UCSD-AML1 (cell line): Measurements from ENCODE around the gene TIMELESS.
"Not testable (repeated sequence)": the region's sequence is repeated elsewhere in the genome, so short reads cannot be mapped to it uniquely, and the experiment has no call there.

Experiments
- DNase-seq: peaks from one replicate; lab custom pipeline; 2025; ENCODE audit not compliant: unreplicated experiment; lab: John Stamatoyannopoulos, UW

Gene TIMELESS

DNA sequence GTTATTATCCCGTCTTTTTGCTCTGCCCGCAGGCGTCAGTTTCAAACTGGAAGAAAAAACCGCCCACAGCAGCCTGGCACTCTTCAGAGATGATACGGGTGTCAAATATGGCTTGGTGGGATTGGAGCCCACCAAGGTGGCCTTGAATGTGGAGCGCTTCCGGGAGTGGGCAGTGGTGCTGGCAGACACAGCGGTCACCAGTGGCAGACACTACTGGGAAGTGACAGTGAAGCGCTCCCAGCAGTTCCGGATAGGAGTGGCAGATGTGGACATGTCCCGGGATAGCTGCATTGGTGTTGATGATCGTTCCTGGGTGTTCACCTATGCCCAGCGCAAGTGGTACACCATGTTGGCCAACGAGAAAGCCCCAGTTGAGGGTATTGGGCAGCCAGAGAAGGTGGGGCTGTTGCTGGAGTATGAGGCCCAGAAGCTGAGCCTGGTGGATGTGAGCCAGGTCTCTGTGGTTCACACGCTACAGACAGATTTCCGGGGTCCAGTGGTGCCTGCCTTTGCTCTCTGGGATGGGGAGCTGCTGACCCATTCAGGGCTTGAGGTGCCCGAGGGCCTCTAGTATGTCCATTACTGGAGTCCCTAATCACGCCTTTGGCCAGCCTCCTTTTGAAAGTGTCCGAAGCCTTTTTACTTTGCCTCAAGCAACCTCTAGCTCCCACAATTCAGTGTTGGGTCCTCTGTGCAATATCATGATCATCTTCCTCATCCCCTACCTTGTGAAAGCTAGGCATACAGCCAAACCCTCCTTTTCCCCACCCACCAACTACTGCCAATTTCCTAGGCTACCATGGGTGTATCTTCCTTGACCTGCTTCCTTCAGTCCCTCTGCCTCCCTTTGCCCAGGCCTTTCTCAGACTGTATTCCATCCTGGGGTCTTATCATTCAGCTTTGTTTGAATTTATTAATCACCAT is 20.0 kb upstream of the TIMELESS start:
- peak; percentile 33 for DNase-seq

DNA sequence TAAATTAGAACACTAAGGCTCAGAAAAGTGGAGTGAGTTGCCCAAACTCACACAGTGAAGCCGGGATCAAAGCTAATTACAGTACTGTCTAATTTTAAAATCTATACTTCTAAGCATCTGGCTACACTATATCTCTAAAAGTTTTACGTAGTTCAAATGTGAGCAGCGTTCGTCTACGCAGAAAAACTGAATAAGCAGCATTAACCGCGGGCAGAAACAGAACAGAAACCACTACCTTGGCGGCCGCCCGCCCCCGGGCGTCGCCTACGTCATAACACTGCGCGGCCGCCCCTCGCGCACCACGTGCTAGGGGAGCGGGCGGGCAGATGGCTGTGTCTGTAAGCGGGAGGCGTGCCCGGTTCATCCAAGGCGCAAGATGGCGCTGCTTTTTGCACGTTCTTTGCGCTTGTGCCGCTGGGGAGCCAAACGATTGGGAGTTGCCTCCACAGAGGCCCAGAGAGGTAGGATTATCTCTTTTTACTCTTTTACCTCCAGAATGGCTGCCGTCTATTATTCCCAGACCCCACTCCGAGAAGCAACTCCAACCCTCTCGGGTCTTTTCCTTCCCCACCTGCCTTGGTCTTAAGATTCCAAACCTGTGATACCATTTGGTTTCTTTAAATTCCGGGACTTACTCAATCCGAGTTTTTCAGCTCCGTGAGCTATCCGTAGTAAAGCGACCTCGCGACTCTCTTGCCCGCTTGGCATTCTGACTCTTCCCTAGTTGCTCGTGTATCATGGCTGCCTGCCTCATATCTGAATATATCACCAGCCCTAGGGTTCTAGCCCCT is 19.2 kb upstream of the TIMELESS start, which contains the start of gene SPRYD4:
SPRYD4 (plus strand) TSS at position 363 of the 791 bp plus-strand sequence; CDS start at position 377, 14 bp downstream.
- DNase-seq = peak; percentile 94

DNA sequence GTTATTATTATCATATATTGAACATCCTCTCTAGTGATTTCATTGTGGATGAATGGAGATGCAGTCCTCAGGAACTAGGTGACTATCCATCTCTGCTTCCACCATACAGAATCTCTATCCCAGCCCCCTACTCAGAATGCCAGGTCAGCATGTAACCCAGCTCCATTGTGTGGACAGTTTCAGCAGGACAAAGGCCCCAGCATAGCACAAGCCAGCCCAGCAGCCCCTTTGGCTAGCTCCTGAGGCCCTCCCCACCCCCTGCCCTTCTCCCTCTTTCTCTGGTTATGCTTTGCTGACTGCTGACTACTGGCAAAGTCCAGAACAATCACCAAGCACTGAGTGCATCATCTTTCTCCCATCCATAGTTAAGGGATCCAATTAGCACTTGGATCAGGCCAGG is 13.3 kb upstream of the TIMELESS start:
- DNase-seq = no peak

DNA sequence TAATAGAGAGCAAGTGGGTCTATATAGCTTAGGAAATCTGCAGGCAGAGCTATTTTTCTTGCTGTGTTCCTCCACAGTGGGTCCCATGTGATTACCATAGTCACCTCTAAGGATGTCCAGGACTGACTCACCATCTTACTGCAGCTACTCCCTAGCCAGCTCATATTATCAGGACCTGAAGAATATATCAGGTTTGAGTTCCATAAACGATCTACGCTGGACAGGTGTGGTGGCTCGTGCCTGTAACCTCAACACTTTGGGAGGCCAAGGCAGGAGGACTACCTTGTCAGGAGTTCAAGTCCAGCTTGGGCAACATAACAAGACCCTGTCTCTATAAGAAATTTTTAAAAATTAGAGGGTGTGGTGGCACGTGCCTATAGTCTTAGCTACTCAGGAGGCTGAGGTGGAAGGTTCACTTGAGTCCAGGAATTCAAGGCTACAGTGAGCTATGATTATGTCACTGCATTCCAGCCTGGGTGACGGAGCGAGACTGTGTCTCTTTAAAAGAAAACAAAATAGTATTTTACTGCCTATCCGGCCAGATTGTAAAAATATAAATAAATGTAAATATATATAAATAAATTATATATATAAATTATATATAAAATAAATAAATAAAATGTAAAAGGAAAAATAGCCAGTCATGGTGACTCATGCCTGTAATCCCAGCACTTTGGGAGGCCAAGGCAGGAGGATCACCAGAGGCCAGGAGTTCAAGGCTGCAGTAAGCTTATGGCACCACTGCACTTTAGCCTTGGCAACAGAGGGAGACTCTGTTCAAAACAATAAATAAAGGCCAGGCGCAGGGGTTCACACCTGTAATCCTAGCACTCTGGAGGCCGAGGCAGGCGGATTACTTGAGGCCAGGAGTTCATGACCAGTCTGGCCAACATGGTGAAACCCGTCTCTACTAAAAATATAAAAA is 12.3 kb upstream of the TIMELESS start:
- DNase-seq = no peak

DNA sequence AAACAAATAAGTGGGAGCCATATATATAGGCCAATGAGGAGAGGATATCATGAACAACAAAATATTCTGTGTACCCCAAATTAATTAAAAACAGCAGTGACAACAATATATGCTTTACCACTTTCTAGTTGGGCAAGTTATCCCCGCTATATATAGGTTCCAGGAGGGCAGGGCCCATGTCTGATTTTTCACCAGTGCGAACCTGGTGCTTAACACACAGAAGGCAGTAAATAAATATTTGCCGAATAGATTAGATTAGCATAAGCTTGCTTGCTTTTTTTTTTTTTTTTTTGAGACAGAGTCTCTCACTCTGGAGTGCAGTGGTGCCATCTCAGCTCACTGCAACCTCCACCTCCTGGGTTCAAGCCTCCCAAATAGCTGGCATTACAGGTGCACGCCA is 8.6 kb upstream of the TIMELESS start:
- no peak for DNase-seq

DNA sequence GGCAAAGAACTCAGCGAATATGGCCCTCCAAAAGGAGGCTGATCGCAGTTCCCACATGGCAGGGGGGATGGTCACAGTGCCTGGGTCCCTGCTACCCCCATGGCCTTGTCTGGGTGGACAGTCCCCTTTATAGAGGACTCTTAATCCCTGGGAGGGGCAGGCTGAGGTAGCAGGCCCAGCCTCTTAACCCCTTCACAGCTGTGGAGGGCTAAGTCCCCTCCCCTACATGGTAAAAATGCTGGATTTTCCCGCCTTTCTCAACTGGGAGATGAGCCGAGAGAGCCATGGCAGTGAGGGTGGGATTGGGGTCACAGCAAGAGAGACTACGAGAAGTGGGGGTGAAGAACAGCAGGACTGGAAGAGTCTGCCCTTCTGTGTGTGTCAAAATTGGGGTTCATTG is 5.3 kb upstream of the TIMELESS start, which contains the start of gene MIP:
MIP (minus strand) TSS at position 101 of the 400 bp plus-strand sequence; CDS start at position 57, 44 bp downstream.
- DNase-seq = no peak

DNA sequence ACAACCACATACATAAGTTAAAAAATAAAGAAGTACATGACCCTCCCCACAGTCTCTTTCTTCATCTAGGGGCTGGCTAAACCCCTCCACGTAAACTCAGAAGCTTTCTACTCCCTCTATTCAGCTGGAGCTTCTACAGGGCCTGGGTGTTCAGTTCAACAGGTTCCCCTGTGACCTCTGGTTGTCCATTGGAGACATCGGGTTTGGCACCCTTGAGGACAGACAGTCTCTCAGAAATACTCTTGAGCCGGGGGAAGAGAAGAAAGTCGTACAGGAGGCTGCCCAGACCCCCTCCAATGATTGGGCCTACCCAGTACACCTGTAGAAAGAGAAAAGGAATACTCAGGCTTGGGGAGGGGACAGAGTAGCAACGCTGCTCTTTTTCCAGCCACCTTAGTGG is 1.9 kb upstream of the TIMELESS start:
- no peak for DNase-seq

DNA sequence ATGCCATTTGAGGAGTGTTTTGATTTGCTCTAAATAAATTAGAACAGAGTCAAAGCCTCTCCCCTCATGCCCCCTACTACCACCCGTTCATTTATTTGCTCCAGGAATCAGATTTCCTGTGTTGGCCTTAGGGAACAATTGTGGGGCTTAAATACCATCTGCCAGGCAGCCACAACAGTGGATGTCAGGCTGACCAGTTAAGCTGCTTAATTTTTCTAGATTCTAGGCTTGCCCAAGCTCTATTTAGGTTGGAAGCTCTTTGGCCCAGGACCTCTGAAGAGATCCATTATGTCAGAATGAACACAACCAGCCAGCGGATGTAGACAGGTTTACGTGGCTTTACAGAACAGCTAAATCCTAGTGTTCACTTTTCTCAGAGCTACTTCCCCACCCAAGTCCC is 1.0 kb upstream of the TIMELESS start:
- no peak for DNase-seq

DNA sequence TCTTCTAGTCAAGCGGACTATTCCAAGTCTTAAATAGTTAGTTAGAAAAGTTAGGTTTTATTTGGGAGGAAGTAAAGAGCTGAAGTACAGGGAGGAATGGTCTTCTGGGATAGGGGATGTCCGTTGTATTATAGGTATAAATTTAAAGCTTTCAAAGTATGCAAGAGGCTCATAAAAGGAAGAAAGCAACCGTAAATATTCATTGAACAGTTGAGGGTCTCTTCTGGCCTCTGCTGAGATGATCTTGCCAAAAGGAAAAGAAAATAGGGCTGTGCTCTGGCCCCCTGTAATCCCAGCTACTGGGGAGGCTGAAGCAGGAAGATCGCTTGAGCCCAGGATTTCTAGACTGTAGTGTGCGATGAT is 377 bp upstream of the TIMELESS start:
- no peak for DNase-seq

DNA sequence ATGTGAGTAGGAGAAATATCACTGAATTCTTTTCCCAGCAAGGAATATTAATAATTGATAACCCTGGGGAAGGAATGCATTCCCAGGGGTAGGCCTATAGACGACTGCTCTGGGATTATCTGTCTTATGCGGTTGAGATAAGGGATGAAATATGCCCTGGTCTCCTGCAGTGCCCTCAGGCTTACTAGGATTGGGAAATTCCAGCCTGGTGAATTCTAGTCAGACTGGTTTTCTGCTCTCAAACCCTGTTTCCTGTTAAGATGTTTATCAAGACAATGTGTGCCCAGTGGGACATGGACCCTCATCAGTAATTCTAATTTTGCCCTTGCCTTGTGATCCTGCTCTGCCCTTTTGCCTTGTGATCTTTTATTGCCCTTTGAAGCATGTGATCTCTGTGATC is 6.0 kb downstream of the TIMELESS start:
- DNase-seq = not testable (repeated sequence)

DNA sequence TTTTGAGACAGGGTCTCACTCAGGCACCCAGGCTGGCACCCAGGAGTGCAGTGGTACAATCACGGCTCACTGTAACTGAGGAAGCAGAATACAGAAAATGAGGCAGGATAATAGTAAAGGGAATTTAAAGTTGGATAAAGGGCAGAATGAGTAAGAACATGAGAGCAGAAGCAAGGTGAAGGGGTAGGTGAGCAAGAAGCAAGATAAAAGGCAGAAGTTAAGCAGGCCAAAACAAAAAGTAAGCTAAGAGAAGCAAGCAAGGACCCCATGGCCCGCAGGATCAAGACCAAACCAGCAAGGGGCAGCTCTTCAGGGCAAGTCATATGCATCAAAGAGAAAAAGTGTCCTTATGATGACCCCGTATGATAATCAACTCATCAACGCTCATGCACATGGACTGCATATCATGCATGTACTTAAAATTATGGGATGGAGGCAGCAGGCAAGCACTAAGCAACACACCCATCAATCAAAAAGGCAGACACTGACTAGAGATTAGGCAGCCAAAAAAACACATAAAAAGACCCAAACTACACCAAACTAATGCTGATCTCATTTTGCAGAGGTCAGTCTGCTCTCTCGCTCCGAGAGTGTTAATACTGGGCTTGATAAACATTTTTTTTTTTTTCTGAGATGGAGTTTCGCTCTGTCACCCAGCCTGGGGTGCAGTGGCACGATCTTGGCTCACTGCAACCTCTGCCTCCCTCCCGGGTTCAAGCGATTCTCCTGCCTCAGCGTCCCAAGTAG is 11.6 kb downstream of the TIMELESS start:
- no peak for DNase-seq

DNA sequence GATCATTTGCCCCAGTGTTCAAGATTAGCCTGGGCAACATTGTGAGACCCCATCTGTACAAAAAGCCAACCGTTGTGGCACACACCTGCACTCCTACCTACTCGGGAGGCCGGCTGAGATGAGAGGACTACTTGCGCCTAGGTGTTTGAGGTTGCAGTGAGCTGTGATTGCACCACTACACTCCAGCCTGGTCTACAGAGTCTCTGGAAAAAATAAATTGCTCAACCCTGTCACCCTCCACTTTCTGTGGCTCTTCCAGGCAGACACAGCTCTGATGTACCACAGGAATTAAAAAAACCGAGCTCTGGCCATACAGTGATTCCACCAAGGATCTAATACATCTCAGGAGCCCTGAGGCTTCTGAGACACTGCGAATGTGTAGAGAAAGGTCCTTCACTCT is 14.4 kb downstream of the TIMELESS start:
- DNase-seq = no peak

DNA sequence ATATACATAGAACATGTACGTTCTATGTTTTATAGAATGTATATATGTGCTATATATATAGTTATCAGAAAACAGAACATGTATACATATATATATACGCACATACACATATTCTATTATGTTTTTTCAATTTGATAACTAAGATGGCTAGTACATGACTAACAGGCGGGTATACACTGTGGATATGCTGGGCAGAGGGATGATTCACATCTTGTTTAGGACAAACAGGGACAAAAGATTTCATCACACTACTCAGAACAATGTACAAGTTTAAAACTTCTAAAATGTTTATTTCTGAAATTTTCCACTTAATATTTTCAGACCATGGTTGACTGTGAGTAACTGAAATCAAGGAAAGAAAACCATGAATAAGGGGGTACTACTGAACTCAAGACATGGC is 17.4 kb downstream of the TIMELESS start:
- DNase-seq = no peak

DNA sequence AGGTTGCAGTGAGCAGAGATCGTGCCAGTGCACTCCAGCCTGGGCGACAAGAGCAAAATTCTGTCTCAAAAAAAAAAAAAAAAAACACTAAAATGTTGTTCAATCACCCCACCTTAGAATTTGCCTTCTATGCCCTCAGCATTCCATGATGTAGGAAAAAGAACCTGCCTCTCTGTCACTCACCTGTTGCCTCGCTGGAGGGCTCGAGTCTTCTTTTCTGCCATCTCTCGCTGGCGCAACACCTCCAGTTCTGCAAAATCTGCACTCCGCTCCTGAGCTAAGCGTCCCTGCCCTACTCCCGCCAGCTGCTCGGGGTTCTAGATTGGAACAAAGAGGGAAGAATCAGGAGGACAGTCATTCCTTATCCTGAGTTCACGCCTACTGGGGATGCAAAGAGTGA is 17.9 kb downstream of the TIMELESS start:
- no peak for DNase-seq

DNA sequence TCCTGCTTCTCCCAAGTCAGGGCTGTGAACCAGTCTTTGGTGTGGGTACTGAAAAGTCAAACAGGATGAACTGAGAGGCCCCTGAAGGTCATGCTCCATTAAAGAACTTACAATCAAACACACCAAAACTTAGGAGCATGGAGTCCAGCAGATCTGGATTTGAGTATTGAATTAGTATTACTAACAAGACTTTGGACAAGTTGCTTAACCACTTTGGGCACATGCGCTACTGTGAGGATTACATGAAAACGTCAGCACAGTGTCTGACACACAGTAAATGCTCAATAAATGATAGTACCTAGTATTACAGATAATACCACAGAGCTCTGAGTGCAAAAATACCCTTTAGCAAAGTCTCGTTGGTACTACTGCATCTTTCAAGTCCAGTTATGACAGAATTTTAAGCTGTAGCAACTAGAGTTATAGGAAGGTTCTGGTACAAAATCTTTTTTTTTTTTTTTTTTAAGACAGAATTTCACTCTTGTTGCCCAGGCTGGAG is 23.2 kb downstream of the TIMELESS start:
- no peak for DNase-seq

DNA sequence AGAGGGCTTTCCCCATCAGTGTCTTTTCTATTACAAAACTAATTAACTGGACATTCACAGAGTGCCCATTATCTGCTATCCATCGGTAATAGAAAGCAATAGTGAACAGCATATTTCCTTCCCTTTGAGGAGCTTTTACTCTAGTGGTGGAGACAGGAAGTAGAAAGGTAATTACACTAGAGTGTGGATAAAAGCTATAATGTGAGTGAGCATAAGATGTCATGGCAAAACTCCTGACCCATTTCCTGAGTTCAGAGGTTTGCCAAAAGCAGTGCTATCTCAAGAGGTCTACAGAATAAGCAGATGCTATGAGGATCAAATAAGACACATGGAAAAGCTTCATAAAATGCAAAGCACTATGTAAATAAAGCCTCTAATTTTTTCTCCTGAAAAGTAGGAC is 24.0 kb downstream of the TIMELESS start:
- DNase-seq = no peak

DNA sequence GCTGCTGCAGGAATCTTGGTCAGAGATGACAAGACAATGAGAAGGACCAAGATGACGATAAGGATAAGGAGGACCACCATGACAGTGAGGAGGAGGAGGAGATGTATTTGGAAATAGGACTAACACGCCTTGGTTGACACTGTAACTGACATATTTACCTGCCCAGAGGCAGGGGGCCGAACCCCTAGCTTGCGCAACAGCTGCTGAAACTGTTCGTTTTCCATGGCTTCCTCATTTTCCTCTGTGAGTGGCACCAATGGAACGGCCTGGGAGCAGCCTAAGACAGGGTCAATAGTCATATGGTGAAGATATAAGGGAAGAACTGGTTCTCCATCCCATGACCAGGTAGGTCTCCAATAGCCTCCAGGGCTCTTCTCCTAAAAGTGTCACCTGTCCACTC is 28.8 kb downstream of the TIMELESS start:
- no peak for DNase-seq

DNA sequence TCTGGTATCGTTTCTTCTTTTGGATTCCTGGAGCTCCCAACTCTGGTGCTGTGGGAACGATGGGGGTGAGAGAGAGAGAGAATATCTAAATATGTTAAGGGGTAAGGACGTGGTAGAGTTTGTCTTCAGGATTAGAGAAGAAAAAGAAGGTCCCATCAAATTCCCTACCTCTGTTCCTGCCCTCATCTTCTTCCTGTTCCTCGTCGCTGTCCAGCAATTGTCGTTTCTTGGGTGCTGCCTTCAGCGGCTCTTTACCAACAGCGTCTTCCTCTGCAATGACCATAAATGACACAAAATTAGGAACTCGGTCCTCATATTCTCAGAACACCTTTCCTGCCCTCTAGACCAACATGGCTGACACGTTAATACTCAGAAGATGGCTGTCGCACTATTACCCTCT is 31.5 kb downstream of the TIMELESS start:
- DNase-seq = no peak

DNA sequence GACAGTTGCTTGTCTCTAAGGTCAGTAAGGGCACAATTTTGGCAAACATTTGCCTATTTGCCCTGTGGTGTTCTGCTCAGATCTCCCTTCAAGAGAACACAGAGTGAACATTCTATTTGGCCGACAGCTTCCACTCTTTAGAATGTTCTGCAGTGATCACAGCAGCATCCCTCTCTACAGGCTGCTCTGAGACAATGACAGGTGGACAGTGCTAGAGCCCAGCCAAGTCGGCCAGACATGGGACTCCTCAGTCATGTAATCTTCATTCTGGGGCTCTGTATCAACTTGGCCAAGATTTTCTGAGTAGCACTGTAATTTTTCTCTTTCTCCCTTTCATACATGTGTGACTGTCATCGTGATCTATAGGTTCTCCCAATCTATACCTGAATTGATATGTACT is 34.8 kb downstream of the TIMELESS start:
- DNase-seq = no peak

DNA sequence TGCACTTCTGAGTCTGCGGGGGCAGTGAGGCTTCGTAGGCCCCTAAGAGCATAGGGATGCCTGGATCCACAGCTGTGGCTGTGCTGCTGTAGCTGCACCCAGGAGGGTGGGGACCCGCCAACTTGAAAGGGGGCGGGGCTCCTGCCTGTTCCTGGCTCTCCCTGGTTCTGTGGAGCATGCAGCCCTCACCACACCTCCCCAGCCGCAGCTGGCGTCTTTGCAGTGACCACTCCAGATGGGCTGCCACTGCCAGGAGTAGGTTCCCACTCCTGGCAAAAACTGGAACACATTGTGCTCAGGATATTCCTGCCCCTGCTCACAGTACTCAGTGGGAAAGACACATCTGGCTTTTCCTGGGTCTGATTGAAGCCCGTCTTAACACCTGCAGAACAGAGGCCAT is 35.8 kb downstream of the TIMELESS start:
- no peak for DNase-seq
